Measurements from ENCODE around the gene PDS5B.

DNA sequence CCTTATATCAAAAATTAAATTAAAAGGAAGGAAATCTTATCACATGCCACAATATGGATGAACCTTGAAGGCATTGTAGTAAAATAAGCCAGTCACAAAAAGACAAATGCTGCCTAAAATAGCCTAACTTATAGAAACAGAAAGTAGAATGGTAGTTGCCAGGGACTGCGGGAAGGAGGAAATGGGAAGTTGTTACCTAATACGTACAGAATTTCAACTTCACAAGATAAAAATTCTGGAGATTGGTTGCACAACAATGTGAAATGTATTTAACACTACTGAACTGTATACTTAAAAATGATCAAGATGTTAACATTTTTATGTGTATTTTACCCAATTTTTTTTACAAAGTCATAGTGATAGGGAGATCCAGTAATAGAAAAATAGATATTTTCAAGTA, 37.4 kb upstream of the PDS5B start:
- TF ChIP-seq, protein P1, sequence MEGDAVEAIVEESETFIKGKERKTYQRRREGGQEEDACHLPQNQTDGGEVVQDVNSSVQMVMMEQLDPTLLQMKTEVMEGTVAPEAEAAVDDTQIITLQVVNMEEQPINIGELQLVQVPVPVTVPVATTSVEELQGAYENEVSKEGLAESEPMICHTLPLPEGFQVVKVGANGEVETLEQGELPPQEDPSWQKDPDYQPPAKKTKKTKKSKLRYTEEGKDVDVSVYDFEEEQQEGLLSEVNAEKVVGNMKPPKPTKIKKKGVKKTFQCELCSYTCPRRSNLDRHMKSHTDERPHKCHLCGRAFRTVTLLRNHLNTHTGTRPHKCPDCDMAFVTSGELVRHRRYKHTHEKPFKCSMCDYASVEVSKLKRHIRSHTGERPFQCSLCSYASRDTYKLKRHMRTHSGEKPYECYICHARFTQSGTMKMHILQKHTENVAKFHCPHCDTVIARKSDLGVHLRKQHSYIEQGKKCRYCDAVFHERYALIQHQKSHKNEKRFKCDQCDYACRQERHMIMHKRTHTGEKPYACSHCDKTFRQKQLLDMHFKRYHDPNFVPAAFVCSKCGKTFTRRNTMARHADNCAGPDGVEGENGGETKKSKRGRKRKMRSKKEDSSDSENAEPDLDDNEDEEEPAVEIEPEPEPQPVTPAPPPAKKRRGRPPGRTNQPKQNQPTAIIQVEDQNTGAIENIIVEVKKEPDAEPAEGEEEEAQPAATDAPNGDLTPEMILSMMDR (IDR thresholded peaks at IDR 0.05; ENCODE audit: poor library complexity), result no peak
- TF ChIP-seq EZH2 (IDR thresholded peaks at IDR 0.05; ENCODE audit: borderline replicate concordance), result no peak
